GM21390 (cell line): ENCODE data around the gene PARS2.
A peak's percentile ranks its signal among the peaks of the same experiment; 100 is the strongest.

Experiments used
- ATAC-seq: cut with Tn5 transposase; IDR thresholded peaks from one replicate; pipeline ENCODE4 v1.9.1; 2021; ENCODE audit not compliant: unreplicated experiment

Gene PARS2

DNA sequence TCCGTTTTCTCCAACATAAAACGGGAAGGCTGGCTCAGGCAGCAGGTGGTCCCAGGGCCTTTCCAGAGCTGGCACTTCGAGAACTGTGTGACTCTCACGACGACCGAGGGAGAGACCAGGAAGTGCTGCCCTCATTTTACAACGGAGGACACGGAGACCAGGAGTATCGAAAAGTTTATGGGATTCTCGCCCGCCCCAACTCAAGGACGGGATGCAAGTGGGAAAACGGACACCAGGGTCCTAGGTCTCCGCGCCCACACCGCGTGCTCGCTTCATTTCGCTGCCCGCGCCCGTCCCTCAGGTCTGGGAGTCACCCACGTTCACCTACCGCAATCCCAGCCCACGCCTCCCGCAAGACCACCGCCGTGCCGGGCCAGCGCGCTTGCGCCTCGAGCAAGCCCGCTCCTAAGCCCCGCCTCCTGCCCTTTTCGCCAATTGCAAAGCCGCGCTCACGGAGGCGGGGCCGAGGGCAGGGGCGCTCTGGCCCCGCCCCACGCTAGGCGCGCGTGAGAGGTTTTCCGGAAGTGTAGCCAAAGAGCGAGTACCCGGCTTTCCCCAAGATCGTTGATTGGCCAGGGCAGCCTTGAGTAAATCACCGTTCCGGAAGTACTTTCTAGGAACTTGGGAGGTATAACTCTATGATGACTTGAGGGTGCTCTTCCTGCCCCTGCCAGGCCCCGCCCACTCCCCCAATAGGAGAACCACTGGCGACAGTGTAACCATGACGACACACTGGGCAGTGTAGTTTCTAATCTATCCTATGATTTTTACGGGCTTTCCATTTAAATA, at the start of gene PARS2:
Gene PARS2, minus strand, starts transcription at position 391 of the 789 bp plus-strand sequence. CDS start 5,362 bp downstream, outside the sequence.
- peak; percentile 96 for ATAC-seq

DNA sequence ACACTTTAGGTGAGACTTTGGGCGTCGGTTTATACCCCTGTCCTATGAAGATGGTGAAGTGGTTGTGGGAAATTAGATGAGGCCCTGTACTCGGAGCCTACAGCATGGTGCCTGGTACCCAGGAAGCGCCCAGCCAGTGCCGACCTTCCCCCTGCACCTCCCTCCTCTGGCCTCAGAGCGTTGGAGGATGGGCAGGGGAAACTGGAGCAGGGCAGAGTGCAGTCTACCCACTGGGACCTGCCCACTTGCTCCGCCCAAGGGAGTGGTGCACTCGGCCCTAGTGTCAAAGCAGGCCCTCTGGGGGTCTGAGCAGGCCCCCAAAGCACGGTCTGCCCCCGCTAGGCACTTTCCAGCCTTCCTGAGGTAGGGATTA, 49.8 kb upstream of the PARS2 start:
- no peak for ATAC-seq

DNA sequence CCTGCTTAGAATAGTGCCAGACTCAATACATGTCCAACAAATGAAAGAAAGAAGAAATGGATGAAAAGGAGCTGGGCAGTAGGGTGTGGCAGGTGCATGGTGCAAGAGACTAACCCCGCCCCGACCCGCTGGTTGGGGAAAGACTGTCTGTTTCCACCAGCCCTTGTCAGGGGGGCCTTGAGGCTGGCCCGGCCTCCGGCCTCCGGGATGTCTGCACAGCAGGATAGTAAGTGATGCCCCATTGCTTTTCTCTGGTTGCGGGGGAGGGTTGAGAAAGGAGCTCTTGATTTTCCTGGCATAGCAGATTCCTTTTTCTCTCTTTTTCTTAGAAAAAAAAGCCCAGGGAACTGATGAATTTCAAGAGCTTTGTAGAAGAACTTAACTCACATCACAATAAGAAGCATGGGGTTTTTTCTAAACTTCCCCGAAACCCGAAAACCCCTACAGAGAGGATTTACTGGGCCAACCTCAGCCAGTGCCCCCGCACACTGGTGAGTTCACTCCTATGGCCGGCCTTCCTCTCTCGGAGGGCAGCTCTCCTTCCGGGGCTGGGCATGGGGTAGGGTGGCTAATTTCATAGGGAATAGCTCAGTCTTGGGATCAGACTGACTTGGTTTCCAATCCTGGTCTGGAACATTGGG, 49.3 kb upstream of the PARS2 start:
- ATAC-seq: peak; percentile 19

DNA sequence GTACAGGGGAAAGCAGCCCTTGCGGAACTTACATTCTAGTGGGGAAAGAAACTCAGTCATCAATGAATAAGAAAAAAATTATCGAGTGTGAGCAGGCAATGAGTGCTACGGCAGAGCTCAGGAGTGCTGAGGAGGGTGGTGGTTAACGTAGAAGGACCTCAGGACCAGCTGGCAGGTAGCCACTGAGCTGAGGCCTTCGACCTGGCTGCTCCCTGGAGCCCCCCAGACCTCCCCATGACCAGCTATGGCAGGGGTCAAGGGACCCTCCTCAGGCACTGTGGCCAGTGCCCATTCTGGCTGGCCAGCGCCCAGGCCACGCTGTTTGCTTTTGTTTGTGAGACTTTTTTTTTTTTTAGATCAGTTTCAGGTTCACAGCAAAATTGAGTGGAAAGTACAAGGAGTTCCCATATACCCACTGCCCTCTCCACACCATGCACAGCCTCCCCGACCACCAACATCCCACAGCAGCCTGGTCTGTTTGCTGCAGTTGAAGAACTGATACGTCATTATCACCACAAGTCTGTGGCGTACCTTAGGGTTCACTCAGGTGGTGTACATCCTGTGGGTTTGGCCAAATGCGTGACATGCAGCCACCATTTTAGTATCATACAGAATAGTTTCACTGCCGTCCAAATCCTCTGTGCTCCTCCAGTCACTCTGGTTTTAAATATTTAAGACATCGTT, 48.6 kb upstream of the PARS2 start:
- ATAC-seq: peak; percentile 47

DNA sequence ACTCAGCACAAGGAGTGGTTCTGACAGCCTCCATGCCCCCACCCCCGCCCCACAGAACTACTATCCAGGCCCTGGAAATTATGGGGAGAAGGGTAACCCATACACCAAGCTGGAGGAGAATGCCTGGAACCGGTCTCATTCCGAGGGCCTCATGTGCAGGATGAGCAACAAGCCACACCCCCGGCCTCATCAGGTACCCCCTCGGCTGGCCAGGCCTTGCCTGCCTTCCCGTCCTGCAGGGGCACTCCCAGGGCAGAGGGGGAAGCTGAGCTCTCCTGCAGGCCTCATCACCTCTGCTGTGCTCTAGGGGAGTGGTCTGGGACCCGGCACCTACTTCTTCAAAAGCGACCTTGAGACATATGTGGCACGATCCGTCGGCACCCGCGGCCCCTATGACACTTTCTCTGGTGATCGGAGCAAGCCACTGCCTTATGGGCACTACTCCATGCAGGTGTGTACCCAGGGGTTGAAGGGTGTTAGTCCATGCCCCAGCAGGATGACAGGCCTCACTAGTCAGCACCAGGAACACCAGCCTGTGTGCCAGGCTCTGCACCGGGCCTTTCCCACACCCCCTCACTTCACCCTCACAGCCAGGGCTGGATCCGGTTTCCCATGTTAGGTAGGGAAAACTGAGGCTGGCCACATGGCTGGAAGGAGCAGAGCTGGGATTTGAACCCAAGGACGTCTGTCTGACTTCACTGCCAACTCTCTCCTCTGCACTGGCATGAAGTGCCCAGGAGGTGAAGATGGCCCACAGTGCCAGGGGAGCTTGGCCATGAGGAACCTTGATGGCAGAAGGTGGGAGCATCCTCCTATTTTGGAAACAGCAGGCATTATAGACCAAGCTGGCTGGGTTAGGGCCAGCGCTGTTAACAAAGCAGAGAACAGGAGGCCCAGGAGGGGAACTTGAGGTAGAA, 47.7 kb upstream of the PARS2 start:
- ATAC-seq: no peak

DNA sequence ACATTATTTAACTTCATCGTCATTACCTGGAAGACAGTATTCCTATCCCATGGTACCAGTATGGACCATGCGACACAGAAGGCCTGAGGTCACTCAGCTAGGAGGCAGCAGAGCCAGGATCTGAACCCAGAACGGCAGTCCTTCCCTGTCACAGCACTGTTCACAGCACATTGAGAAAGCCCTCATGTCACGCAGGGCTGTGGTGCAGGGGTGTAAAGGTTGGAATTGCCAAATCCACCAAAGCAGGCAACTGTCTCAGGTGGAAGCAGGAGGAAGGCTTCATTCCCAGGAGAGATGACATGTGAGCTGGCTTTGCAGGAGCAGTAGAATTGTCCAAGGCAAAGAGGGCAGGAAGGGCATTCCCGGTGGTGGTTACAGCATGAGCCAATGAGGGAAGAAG, 46.7 kb upstream of the PARS2 start:
- no peak for ATAC-seq

DNA sequence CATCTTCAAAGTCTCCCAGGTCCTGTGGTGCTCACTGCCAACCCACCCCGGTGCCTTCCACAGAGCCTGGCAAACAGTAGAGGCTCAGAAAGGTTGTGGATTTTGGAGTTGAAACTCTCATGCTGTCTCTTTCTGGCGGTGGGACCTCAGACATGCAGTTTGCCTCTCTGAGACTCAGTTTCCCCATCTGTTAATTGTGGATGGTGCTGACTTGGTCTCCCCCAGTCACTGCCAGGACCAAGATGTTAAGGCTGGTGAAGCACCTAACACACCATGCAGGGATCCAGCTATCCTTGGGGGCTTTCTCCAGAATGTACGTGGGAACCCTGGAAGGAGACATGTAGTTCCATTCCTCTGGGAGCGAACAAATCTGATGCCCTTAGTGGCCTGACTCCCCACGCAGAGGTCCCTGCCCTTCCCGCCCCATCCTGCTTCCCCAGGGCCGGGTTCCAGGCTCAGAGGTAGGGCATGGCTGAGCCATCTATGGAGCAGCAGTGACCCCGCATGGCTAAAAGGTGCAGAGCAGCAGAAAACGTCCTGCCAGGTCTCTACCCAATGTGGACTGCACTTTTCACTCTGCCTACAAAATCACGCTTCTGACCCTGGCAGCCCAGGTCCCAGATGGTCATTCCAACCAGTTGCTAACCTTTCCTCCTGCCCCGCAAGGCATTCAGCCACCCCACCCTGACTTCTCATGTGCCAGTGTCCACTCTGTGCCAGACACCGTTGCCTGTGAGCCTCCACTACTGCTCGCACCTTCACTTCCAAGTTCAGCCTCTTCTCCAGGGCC, 46.0 kb upstream of the PARS2 start:
- ATAC-seq: peak; percentile 76

DNA sequence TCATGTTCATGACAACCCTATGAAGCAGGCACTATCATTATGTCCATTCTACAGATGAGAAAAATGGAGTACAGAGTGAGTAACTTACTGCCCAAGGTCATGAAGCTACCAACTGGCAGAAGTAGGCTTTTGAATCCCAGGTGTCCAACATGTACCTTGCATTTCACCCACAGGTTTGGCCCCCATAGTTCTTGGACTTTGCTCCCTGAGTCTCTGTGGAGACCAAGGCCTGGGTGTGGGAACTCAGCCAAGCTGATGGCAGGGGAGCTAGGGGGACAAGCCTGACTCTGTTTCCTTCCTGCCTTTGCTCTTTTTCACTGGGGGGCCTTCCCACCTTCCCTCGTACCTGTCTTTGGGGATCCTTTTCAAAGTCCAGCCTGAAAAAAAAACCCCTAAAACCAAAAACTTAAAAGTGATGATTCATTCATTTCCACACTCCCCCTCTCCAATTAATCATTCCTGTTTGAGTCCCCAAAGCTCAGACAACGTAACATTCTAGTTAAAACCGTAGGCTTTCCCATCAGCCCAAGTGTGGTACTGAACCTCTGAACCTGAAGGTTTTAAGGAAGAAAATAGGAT, 45.3 kb upstream of the PARS2 start:
- ATAC-seq: no peak

DNA sequence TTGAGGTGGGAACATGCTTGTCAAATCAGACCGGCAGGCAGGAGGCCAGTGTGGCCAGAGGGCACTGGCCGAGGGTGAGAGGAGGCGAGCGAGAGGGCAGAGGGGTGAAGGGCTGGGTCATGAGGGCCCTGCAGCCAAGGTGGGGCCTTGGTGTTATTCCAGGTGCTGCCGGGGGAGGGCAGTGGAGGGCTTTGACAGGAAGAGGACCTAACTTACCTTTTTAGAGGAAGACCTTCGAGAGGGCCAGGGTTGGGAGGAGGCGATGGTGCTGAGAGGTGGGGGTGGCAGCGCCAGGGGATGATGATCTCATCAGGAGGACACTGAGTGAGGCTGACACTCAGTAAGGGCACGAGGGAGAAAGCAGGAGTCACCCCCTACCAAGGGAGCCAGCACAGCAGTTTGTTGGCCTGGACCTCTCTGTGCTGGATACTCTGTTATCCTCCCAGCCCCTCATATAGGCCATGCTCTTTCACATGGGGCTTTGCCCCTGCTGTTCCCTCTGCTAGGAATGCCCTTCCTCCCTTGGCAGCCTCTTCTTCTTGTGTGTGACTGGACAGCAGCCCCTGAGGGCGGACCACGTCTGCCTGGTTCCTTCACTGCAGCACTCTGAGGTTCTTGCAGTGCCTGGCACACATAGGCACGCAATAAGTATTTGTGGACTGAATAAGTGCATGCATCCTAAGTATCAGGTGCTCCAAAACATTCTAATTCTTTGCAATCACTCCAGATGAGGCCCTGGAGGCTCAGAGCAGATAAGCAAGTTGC, 44.3 kb upstream of the PARS2 start:
- ATAC-seq: no peak

DNA sequence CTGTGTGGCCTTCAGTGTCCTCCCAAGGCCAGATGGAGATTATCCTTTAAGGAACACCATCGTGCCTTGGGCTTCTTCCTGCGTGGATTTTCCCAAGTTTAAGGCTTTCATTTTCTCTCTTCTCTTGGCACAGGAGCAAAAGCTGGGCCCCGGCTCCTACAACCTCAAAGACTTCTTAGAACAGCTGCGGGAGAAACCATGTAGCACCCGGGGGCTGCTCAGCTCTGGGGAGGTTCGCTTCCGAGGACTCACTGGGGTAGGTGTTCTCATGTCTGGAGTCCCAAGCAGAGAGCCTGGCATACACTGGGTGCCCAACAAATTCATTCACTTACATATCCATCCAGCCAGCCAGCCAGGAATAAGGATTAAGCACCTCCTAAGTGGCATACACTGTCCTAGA, 43.4 kb upstream of the PARS2 start:
- no peak for ATAC-seq

DNA sequence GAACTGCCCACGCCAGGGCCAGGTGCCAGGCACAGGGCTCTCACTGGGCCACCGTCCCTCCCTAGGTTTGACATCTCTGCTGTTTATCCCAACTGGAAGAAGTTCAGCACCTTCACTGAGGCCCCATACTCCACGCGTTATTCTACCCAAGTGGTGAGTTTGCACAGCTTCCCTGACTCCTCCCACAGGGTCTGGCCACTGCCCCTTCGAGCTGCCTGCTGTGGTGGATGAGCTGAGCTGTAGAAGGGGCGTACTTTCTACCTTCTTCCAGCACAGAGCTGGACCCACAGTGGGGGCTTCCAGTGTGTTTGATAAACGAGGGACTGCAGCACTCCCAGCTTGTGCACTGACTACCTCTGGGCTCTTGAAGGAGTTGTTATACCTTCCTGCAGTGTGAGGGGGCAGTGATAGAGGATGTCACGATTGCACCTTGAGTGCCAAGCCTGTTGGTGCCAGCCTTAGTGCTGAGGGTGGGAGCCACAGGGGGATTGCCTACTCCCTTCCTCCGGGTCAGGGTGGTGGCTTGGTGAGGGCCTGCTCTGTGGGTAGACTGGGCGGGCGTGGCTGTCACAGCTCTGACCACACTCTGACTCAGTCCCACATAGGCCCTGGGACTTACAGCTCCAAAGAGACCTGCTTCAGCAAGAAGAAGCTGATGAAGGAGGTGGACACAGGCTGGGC, 42.7 kb upstream of the PARS2 start:
- no peak for ATAC-seq

DNA sequence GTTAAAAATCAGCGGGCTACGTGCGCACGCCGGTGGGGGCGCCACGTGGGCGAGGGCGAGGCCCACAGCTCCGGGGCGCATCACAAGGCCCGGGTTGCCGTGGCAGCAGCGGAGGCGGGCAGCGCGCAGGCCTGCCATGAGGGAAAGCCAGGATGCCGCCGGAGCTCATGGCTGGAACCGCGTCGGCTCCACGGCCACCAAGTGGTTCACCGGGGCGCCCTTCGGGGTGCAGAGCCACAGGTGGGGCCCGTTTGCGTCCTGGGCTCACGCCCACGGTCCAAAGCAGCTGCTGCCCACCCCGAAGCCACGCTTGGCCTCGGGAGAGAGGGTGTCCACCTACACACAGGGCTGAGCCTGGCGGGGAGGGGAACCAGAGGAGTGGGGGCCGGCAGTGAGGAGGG, 41.7 kb upstream of the PARS2 start:
- ATAC-seq: no peak

DNA sequence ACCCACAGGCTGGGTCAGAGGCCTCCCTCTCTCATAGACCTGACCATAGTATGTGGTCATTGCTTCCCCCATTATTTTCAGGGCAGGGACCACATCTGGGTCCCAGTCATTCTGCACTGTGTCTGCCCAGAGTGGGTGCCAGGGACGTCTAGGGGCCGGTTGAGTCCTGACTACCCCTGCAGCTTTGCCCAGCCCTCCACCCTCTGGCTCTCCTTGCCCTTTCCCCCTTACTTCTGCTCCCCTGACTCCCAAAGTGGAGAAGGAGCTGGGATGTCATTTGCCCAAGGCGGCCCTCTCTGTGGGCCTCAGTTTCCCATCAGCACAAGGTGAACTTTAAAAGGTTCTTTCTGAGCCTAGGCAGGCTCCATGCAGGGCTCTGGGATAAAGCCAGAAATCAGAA, 41.1 kb upstream of the PARS2 start:
- no peak for ATAC-seq

DNA sequence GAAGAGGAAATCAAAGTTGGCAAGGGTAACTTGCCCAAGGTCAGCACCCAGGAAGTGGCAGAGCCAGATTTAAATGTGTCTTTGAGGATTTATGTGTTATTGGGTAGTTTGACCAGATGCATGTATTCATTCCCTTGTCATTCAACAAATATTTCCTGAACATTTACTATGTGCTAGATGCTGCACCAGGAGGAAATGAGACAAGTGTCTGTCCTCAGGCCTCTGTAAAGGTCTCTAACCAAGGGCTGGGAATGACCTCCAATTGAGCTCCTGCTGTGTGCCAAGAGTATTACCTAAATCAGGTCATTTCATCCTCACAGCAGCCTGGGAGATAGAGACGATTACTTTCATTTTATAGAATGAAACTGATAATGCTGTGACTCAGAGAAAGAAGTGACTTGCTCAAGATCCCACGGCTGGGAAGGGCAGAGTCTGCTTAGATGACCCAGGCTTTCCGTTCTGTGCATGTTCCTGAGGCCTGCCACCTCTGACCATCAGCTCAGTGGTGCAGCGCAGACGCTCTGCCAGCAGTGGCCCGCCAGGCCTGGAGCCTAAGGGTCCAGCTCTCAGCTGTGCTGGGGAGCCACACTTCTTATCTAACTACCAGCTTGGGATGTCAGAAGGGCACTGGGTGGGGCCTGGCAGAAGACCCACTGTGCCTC, 40.3 kb upstream of the PARS2 start:
- no peak for ATAC-seq

DNA sequence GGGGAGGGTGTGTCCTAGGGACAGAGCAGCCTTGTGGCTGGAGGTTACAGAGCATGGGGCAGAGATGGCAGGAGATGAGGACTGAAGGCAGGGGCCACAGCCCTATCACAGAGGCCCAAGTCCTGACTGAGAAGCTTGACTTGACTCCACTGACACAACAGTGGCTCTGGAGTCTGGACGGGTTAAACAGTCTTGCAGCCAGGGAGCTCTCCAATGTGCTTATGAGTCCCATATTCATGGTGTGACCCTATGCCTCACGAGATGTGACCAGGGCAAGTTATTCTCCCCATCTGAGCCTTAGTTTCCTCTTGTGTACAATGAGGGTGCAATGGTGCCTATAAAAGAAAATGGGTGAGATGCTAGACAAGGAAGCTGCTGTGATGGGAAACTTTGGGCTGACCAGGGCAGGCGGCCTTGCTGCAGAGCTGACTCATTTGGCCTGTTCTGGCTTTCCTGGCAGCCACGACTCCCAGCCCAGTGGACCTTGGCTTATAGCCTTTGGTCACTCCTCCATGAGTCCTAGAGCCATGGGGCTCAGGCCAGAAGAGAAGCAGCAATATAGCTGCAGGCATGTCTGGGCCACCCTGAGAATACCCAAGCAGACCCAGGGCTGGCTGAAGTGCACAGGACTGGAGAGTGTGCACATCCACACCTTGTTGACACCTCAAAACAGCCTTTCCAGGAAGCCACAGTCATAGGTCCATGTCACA, 39.6 kb upstream of the PARS2 start:
- ATAC-seq: no peak

DNA sequence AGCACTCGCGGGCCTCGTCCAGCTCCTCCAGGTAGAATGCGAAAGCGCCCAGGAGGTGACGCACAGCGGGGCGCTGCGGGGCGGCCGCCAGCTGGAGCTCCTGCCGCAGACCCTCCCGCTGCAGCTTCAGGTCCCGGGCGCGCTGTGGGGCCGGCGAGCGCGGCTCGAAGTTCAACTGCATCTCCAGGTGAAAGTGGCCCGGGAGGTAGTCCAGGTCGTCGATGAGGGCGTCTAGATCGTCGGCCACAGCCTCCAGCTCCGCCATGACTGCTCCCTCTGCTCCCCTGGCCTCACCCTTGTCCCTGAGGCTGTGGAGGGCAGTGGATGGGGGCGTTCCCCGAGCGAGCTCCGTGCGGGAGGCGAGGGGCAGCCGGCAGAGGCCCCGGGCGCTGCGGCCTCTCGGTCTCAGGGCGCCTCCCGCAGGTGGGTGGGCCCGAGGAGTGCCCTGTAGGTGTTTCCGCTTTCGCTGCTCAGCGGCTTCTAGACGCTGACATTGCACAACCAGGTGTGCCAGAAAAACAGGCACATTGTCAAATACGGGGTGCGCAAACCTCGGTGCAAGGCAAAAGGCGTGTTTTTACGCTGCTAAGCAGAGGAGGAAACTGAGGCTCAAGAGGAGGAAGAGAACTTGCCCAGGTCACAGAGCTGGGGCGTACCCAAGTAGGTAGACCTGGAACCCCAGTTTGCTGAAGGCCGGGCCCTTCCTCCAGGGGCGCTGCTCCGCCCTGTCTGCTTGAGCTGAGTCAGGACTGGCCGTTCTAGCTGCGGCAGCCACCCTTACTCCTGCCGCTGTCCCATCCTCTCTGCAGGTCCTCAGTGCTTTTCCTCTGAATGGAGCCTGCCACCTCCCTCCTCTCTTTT, 36.8 kb upstream of the PARS2 start, which contains the start of gene TTC22:
Gene TTC22, minus strand, starts transcription at position 425 of the 861 bp plus-strand sequence. Its CDS starts 160 bp downstream, at position 265.
- ATAC-seq: peak; percentile 78
